Measurements from ENCODE around the gene ZNF587.
"Not testable (repeated sequence)": the region's sequence is repeated elsewhere in the genome, so short reads cannot be mapped to it uniquely, and the experiment has no call there.

The ZNF587 gene

GRCh38 chr19:57849666-57850473 lies at the start of gene ZNF587:
Gene ZNF587, plus strand, starts transcription at chr19:57849859. Its CDS starts 180 bp downstream, at chr19:57850039.
- peak; percentile 87 for DNase-seq

- no peak for DNase-seq
Observed at GRCh38 chr19:57800696-57801095, 49.0 kb upstream of the ZNF587 start.

- DNase-seq, result peak; percentile 9
Observed at GRCh38 chr19:57802269-57802668, 47.4 kb upstream of the ZNF587 start.

GRCh38 chr19:57803265-57803593 lies 46.4 kb upstream of the ZNF587 start:
- no peak for DNase-seq

- no peak for DNase-seq
Observed at GRCh38 chr19:57803594-57804325, 45.9 kb upstream of the ZNF587 start.

- no peak for DNase-seq
Observed at GRCh38 chr19:57807541-57807940, 42.1 kb upstream of the ZNF587 start.

GRCh38 chr19:57810410-57811295 lies 39.0 kb upstream of the ZNF587 start:
- not testable (repeated sequence) for DNase-seq

- DNase-seq, result no peak
Observed at GRCh38 chr19:57812226-57812625, 37.4 kb upstream of the ZNF587 start.

- not testable (repeated sequence) for DNase-seq
Observed at GRCh38 chr19:57812975-57813820, 36.5 kb upstream of the ZNF587 start.

- no peak for DNase-seq
Observed at GRCh38 chr19:57813919-57814504, 35.6 kb upstream of the ZNF587 start.

GRCh38 chr19:57814505-57815246 lies 35.0 kb upstream of the ZNF587 start, which contains the start of gene ZNF552:
Gene ZNF552, minus strand, starts transcription at chr19:57814913. Its CDS starts 170 bp downstream, at chr19:57814743.
- DNase-seq, result peak; percentile 80

- no peak for DNase-seq
Observed at GRCh38 chr19:57815247-57816075, 34.2 kb upstream of the ZNF587 start.

GRCh38 chr19:57816652-57817051 lies 33.0 kb upstream of the ZNF587 start:
- DNase-seq, result no peak

GRCh38 chr19:57817976-57818375 lies 31.7 kb upstream of the ZNF587 start:
- no peak for DNase-seq

- DNase-seq, result no peak
Observed at GRCh38 chr19:57818378-57818777, 31.3 kb upstream of the ZNF587 start.

GRCh38 chr19:57819475-57820148 lies 30.0 kb upstream of the ZNF587 start:
- DNase-seq, result peak; percentile 84

GRCh38 chr19:57820599-57820998 lies 29.1 kb upstream of the ZNF587 start:
- DNase-seq, result no peak

- DNase-seq, result not testable (repeated sequence)
Observed at GRCh38 chr19:57821095-57821494, 28.6 kb upstream of the ZNF587 start.

- DNase-seq, result not testable (repeated sequence)
Observed at GRCh38 chr19:57821501-57821900, 28.2 kb upstream of the ZNF587 start.

Data from CD4-positive, alpha-beta T cell treated with Interferon gamma for 1 hour (primary cell).